Mucosa of gallbladder (tissue), 1 donor: ENCODE measurements around the gene CNGA1. TPM values are rescaled to one million over a fixed set of nuclear protein-coding genes. Genes with fewer than 3 reads are reported as not detected.

ENCODE experiments used
- DNase-seq: peaks from one replicate; pipeline ENCODE4 v3.0.0-alpha.2; 2020; ENCODE audit warnings: low spot score
- total RNA-seq: library from RNA; stranded (reverse); gene quantifications from one replicate; pipeline ENCODE4 v1.2.1, GENCODE V29; 2021
- donor health status: DM: no; HTN: no; CAD: no.

Gene CNGA1
- 3.3 TPM for total RNA-seq

DNA sequence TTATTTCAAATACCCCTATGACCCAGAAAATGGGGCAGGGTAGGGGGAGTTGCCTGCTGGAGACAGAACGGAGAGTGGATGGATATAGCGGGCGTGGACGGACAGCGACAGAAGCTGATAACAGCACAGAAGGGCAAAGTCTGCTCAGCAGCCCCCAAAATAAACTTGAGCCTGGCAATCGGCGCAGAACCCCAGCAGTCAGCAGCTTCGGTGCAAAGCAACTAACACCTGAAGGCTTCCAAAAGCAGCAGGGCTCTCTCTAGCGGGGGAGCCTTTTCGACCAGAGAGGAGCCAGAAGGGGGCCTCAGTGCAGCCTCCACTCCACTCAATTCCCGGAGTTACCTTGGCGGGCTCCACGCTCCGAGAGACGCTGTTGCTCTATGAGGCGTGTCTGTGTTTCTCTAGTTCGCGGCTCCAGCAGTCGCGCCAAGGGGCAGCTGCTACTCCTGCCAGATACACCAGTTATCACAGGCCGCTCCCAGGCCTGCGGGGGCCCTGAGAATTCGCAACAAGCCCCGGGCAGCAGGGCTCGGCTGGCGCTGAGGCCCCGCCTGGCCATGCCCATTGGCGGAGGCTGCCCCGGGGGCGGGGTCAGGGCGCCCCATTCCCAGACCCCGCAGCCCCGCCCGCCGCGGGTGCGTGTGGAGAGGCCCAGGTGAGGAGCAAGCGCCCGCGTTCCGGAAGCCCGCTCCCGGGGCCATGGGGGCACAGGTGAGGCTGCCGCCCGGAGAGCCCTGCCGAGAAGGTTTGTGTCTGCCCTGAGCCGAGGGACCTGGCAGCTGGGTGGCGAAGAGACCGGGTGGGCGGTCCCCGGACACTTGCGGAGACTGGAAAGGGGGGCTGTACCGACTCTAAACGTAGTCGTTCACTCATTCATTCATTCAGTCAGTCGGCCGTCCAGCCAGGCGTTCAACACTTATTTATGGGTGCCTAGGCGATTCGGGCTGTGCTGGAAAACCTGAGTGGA is at the start of gene CNGA1, which contains the start of gene NIPAL1:
Gene CNGA1, minus strand, starts transcription at position 541 of the 967 bp plus-strand sequence. CDS start 63,992 bp downstream, outside the sequence.
Gene NIPAL1, plus strand, starts transcription at position 632 of the 967 bp plus-strand sequence. Its CDS starts 68 bp downstream, at position 700.
- DNase-seq = peak; percentile 74

DNA sequence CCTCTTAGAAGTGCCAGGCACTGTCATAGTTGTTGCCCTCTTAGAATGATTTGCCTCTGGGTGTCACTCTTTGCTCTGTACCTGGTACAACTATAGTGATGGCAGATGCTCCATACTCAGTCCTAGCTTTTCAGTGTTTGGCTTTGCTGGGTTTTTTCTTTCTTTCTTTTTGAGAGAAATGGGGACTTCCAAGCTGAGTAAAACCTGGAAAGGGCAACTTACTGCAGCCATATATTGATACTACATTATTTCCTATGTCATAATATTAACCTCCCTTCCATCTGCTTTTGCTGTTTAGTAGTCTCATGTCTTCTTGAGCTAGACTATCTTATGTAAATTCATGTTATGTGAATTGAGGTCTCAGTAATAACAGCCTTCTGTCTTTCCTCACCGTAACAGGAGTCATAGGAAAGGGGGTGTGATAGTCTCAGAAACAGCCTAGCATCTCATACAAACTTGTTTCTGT is 49.1 kb upstream of the CNGA1 start:
- DNase-seq = no peak

DNA sequence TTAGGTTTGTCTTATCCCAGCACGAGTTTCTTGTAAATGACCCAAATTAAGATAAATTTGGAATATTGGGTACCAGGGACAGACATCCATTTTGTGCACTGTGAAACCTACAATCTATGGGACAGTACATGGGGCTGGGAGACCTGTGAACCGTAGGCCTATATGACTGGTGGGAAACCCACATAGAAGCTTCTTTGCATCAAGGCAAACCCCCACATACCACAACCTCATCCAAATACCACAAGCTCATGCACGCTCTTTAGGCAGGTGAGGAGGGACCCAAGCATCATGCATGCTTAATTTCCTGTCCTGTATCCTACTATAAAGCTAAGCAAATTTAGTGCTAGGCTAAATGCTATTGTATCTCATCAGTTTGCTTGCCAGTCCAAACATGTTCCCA is 47.9 kb upstream of the CNGA1 start:
- DNase-seq = no peak

GRCh38 chr4:48058617-48059530 is 42.4 kb upstream of the CNGA1 start:
- DNase-seq = no peak

DNA sequence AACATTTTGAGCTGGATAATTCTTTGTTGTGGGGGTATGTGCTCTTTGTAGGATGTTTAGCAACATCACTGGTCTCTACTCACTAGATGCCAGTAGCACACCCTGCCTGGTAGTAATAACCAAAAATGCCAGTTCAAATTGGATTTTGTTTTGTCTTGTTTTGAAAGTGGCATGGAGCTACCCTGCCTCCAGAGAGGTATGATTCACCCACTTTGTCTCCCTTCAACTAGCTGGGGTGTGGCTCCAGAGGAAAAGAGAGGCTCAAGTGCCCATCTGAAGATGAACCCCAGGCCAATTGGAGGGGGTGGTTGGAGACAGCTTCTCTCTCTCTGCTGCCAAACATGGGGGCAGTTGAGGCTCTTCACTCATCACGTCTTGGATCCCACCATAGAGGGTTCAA is 34.6 kb upstream of the CNGA1 start:
- no peak for DNase-seq

DNA sequence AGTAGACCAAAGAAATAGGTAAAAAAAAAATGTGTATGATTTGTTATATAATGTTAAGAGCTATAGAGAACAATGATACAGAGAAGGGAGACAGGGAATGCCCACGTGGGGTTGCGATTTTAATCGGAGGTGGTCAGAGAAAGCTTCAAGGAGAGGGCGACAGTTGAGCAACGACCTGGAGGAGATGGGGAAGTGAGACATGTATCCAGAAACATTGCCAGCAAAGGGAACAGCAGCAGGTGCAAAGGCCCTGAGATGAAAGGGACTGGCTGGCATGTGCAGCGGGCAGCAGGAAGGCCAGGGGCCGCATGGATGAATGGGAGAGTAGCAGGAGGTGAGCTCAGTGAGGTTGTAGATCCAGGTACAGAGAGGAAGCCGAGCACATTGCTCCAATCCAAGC is 33.0 kb upstream of the CNGA1 start:
- DNase-seq = no peak

DNA sequence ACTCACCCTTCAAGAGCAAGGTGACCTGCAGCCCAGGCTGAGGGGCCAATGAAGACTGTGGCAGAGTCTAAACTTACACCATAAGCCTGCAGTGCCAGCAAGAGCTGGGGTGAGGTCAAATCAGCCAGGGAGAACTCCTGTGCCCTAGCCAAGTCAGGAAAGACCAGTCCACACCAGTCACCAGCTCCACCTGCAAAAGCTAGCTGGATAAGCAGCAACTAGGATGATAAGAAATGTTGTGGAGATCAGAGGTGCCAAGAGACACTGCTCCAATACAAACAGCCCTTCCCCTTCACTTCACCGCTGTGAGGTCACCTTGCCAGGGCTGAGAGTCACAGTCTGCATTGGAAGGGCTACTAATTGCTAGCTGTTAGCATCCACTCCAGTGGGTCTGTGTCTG is 31.4 kb upstream of the CNGA1 start:
- peak; percentile 67 for DNase-seq

DNA sequence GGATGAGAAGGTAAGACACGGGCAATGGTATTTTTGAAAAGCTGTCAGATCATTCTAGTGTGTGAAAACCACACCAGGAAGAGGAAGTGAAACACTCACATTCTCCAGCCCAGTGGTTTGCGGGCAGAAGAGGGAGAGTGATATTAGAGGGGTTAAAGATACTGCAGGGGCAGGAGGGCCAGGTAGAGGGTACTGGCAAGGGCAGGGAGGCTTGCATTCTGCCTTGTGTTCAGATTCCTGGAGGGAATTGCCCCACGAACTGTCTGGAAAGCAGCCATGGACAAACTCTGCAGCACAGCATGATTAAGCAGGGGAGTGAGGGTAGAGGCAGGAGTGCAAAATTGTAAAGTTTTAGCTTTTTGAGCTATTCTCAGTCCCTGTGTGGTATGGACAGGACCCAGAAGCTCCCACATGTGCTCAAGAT is 31.0 kb upstream of the CNGA1 start:
- DNase-seq = no peak

DNA sequence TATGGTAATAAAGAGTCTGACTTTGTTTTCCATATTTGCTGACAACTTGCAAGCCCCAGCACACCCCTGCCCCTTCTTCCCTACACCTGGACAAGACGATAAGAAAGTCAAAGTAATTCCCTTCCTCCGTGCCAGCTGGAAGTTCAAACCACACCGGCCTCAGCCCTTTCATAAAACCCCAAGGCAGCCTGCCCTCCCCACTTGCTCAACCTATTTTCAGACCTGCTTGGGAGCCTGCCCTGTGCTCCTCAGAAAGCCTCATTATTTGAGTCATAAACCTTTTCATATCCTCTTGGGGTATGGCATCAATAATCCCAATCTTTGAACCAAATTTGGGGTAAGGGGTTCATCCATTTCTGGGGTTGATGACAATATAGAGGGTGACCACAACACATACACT is 29.6 kb upstream of the CNGA1 start:
- no peak for DNase-seq

GRCh38 chr4:48044298-48044697 is 27.8 kb upstream of the CNGA1 start:
- DNase-seq = no peak

GRCh38 chr4:48043504-48043903 is 27.0 kb upstream of the CNGA1 start:
- DNase-seq = no peak

DNA sequence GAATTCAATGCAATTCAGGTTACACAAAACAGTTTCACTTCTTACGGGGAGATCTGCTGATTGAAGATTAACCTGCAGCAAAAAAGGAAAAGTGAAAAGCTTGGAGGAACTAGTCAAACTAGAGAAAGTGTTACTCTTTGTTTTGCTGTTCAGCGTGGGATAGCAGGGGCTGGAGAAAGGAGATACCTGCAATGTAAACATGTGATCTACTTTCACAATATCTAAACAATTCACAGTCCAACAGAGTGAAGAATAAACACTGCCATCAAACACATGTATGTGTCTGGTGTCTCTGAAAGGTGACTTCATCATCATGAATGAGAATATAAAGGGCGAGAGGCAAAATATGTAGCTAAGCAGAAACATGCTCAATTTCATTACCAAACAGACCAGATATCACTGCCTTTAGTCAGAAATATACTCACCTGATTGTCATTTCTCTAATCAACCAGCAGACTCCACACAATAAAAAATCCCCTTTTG is 26.5 kb upstream of the CNGA1 start:
- DNase-seq = no peak

- DNase-seq = no peak
Measured at GRCh38 chr4:48041535-48042137, 25.2 kb upstream of the CNGA1 start.

DNA sequence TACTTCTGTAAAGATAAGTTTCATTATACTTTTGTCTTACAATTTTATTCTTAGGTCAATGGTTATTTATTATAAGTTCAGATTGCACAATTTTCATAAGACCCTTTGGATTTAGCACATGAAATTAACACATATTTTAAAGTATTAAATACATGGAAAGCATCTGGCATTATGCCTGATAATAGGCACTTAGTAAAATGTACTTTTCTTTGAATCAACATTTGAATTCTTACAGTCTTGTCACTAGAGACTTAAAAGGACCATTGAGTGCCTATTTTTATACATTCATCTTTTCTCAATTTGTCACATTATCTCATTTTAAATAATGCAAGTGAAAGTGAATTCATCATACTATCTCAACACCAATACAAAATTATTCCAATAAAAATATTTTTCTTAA is 23.1 kb upstream of the CNGA1 start:
- DNase-seq = no peak

- DNase-seq = no peak
Measured at GRCh38 chr4:48038666-48039065, 22.2 kb upstream of the CNGA1 start.

- DNase-seq = no peak
Measured at GRCh38 chr4:48037117-48037462, 20.6 kb upstream of the CNGA1 start.

- no peak for DNase-seq
Measured at GRCh38 chr4:48035952-48036351, 19.5 kb upstream of the CNGA1 start.

DNA sequence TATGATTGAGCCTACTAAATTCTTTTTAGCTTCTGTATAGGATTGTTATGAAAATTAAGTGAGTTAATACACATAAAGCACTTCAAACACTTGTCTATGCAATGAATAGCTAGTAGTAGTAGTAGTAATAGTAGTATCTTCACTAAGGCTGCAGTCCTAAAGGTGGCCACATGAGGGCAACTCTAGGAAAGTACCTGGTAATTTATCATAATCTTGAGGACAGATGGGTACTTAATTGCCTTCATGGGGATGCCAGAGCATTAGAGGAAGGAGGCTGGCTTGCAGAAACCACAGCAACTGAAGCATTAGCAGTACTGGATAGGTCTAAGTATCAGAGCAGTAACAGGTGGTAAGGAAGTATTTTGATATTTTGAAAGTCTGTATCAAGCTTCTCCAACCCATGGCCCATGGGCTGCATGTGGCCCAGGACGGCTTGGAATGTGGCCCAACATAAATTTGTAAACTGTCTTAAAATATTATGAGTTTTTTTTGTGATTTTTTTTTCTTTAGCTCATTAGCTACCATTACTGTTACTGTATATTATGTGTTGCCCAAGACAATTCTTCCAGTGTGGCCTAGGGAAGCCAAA is 17.4 kb upstream of the CNGA1 start:
- DNase-seq = no peak

GRCh38 chr4:48033412-48033811 is 16.9 kb upstream of the CNGA1 start:
- DNase-seq = no peak

GRCh38 chr4:48032721-48033120 is 16.2 kb upstream of the CNGA1 start:
- no peak for DNase-seq

- no peak for DNase-seq
Measured at GRCh38 chr4:48031802-48032525, 15.5 kb upstream of the CNGA1 start.
